SU-DHL-6 (cell line): ENCODE measurements around the gene C14orf132.

Experiments
- EZH2phosphoT487 ChIP-seq: fragments of 200-600 bp; sonication (generic), shearing (Covaris generic); conservative IDR thresholded peaks from 2 replicates; pipeline ENCODE4 v1.6.1; 2018; ENCODE audit warnings: mild to moderate bottlenecking, antibody characterized with exemption, low read length, moderate library complexity, mixed read lengths
- TF ChIP-seq, protein P1 (sequence below): fragments of 200-600 bp; sonication (generic); IDR thresholded peaks from one replicate; pipeline ENCODE4 v1.5.1; 2017; ENCODE audit warnings: antibody characterized with exemption, mild to moderate bottlenecking, low read length, moderate library complexity; ENCODE audit not compliant: insufficient read depth, poor library complexity, severe bottlenecking

- TF ChIP-seq, protein P1, sequence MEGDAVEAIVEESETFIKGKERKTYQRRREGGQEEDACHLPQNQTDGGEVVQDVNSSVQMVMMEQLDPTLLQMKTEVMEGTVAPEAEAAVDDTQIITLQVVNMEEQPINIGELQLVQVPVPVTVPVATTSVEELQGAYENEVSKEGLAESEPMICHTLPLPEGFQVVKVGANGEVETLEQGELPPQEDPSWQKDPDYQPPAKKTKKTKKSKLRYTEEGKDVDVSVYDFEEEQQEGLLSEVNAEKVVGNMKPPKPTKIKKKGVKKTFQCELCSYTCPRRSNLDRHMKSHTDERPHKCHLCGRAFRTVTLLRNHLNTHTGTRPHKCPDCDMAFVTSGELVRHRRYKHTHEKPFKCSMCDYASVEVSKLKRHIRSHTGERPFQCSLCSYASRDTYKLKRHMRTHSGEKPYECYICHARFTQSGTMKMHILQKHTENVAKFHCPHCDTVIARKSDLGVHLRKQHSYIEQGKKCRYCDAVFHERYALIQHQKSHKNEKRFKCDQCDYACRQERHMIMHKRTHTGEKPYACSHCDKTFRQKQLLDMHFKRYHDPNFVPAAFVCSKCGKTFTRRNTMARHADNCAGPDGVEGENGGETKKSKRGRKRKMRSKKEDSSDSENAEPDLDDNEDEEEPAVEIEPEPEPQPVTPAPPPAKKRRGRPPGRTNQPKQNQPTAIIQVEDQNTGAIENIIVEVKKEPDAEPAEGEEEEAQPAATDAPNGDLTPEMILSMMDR: no peak
- TF ChIP-seq EZH2phosphoT487: no peak
These were observed 63.1 kb downstream of the C14orf132 start for GRCh38 chr14:96102081-96102856.
